Measurements from ENCODE around the gene FBXO11.

Gene FBXO11

GRCh38 chr2:47849368-47849767, 56.9 kb downstream of the FBXO11 start:
- no peak for DNase-seq

DNA sequence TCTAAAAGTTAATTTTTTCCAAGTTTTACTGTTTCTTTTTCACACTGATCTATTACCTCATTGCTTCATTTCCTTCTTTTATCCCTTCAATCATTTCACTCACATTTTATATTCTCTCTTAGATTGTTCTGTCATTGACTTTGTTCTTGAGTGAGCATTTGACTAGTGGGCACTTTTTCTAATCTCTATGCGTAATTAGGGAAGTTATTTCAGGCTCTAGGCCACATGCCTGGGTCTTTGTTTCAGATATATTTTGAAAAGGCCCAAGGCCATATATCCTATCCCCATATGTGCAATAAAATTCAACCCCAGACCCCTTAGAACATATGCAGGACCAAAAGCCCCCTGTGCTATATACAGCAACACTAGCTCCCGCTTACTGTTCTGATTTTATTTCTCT, 62.1 kb downstream of the FBXO11 start:
- no peak for DNase-seq

DNA sequence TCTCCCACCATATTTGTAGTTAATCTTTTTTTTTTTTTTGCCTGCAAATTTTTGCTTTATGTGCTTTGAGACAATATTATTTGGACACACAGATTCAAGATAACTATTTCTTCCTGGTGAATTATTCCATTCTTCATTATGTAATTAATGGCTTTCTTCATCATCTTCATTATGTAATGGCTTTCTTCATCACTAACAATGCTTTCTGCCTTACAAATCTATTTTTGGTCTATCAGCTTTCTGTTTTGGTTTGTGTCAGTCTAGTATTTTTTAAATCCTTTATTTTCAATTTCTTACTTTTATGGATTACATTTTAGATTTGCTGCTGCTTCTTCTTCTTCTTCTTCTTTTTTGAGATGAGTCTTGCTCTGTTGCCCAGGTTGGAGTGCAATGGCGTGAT, 62.9 kb downstream of the FBXO11 start:
- no peak for DNase-seq

- DNase-seq, result no peak
These were observed 63.5 kb downstream of the FBXO11 start for GRCh38 chr2:47842846-47843245.

DNA sequence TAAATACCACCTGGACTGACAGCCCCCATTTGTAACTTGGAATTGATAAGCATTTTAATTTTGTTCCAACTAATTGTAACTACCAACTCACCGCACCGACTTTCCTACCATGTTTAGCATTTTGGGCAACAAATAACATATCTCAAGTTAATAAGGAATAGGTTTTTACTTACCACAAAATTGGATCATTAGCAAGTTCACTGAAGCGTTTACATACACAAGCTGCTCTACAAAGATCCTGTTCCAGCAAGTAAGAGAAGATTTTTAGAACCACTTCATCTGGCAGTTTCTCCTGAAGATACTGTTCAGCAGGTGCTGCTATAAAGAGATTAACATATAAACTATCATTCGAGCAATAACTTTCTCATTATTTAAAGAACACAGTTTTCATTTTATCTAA, 67.6 kb downstream of the FBXO11 start:
- DNase-seq, result no peak

DNA sequence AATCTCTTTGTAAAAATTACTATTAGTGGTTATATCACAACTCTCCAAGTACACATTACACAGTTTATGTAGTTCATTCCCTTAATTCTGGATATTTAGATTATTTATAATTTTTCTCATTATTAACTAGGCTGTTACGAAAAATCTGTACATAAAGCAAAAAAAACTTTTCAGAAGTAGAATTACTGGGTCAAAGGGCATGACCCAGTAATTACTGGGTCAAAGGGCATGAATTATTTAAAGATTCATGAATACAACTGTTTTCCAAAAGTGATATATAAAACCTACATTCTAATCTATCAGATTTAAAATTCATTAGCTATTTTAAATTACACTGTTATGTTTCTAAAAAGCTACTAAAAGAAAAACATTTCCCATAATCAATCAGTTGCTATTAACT, 68.0 kb downstream of the FBXO11 start:
- no peak for DNase-seq

- DNase-seq, result no peak
These were observed 72.8 kb downstream of the FBXO11 start for GRCh38 chr2:47833516-47833968.

GRCh38 chr2:47822518-47822917, 83.8 kb downstream of the FBXO11 start:
- DNase-seq, result no peak

DNA sequence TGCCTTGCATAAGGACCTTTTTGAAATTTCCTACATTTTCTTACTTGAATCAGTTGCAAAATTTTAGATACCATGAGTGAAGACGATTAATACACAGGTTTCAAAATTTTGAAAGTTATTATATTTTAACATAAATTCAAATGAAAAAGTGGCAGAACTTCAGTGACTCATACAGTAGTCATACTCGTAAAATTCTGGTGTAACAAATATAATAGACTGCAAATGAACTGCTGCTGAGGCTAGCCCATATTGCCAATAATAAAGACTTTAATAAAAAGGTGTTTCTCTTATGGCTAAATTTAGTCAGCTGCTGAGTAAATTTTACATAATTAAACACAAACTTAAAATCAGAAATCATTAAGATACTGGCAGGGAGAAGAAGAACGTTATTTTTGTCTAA, 86.5 kb downstream of the FBXO11 start:
- DNase-seq, result no peak

- DNase-seq, result no peak
These were observed 87.5 kb downstream of the FBXO11 start for GRCh38 chr2:47818777-47819176.

GRCh38 chr2:47815764-47816163, 90.5 kb downstream of the FBXO11 start:
- DNase-seq, result no peak

- no peak for DNase-seq
These were observed 94.6 kb downstream of the FBXO11 start for GRCh38 chr2:47811668-47812067.

DNA sequence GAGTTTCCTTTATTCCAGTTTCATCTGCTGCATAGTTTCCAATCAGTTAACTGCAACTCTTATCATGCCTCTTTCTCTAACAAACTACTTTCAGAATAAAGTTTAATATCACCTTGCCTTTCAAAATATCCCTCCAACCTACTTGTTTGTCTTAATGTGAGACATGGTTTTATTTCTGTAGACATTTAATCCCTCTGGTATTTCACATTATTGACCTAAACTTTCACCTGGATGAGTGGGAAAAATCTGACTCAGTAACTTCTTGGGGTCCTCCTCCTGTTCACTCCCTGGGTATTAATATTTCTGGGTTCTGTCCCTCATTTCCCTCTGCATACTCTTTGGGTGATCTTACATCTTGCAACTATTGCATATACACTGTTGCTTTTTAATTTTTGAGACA, 95.4 kb downstream of the FBXO11 start:
- DNase-seq, result no peak

GRCh38 chr2:47809903-47810302, 96.4 kb downstream of the FBXO11 start:
- no peak for DNase-seq

DNA sequence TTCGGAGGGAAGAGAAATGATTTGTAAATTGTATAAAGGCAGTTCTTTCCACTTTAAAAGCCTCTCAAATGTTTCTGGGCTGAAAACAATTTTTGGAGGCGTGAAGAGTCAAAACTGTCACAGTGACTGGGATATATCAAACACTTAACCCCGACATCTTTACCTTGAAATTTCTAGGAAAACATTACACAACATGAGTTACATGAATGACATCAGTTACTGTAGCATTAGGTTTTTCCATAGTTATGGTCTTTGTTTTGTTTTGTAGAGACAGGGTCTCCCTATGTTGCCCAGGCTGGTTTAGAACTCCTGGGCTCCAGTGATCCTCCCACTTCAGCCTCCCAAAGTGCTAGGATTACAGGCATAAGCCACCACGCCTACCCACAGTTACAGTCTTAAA, 97.7 kb downstream of the FBXO11 start:
- DNase-seq, result no peak

DNA sequence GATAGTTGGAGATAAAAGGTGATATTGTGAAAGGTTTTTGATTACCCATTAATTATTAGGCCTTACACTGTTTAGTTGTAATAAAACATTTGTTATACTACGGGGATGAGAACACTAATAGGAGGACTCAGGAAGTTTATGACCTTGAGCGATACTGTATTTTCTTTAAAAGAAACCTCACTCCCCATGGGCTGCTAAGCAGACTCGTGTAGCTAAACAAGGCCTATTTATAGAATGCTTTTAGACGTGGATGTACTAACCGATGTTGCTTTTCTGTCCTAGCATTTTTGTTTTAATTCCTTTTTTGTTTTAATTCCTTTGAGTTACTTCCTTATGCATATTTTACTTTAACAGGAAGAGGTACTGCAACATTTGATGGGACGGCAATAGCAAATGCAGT, 100.4 kb downstream of the FBXO11 start:
- no peak for DNase-seq

- DNase-seq, result no peak
These were observed 102.5 kb downstream of the FBXO11 start for GRCh38 chr2:47803770-47804169.

- no peak for DNase-seq
These were observed 102.9 kb downstream of the FBXO11 start for GRCh38 chr2:47803363-47803762.

- DNase-seq, result no peak
These were observed 105.2 kb downstream of the FBXO11 start for GRCh38 chr2:47801118-47801517.

- no peak for DNase-seq
These were observed 107.2 kb downstream of the FBXO11 start for GRCh38 chr2:47799031-47799609.

DNA sequence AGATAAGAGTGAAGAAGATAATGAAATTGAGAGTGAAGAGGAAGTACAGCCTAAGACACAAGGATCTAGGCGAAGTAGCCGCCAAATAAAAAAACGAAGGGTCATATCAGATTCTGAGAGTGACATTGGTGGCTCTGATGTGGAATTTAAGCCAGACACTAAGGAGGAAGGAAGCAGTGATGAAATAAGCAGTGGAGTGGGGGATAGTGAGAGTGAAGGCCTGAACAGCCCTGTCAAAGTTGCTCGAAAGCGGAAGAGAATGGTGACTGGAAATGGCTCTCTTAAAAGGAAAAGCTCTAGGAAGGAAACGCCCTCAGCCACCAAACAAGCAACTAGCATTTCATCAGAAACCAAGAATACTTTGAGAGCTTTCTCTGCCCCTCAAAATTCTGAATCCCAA, 107.7 kb downstream of the FBXO11 start:
- no peak for DNase-seq

DNA sequence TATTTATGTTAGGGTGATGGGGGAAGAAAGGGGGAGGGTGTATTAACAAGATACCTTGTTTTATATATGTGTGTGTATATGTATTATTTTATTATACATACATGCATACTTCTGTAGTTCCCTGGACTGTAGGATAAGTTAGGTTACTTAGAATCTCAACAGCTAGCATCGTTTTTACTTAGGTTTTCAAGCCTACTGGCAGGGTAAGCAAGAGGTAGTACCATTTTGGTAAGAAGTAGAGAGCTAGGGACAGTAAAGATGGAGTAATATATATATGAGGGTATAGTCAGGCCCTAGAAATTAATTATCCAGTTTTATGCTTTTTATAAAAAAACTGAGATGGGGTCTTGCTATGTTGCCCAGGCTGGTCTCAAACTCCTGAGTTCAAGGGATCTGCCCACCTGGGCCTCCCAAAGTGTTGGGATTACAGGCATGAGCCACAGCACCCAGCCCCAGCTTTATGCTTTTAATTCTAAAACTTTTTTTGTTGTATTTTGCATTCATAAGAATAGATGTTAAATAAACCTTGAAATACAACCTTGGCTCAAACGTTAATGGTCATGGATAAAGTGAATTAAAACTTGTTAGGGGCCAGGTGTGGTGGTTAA, 110.1 kb downstream of the FBXO11 start:
- no peak for DNase-seq

- peak in 1 of 2 donors; percentile 92 for DNase-seq
These were observed 120.3 kb downstream of the FBXO11 start for GRCh38 chr2:47785986-47786385.

GRCh38 chr2:47784352-47784851, 121.9 kb downstream of the FBXO11 start:
- no peak for DNase-seq

Data from bone marrow (tissue), 2 donors.